ENCODE measurements around the gene PITPNM1.

GRCh38 chr11:67464411-67465188 is 40.6 kb downstream of the PITPNM1 start:
- TF ChIP-seq CTCF (IDR thresholded peaks at IDR 0.05) = no peak
- TF ChIP-seq EP300 (IDR thresholded peaks at IDR 0.05) = no peak
